Measurements from ENCODE around the gene HTT.

The HTT gene

GRCh38 chr4:3205995-3206394 lies 131.5 kb downstream of the HTT start:
- no peak for DNase-seq

DNA sequence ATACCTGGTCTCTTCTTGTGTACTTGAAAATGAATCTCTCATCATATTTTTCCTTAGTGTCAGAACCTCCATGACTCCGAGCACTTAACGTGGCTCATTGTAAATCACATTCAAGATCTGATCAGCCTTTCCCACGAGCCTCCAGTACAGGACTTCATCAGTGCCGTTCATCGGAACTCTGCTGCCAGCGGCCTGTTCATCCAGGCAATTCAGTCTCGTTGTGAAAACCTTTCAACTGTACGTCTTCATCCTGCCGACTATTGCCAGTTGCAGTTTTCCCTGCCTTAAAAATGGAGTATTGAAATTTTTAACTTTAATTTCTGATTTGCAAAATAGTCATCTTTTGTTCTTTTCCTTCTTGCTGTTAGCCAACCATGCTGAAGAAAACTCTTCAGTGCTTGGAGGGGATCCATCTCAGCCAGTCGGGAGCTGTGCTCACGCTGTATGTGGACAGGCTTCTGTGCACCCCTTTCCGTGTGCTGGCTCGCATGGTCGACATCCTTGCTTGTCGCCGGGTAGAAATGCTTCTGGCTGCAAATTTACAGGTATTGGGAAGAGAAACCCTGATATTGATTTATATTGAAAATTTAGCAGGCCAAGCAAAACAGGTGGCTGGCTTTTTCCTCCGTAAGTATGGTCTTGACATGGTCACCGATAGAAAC lies 132.1 kb downstream of the HTT start:
- no peak for DNase-seq

GRCh38 chr4:3207531-3208037 lies 133.1 kb downstream of the HTT start:
- DNase-seq = no peak

DNA sequence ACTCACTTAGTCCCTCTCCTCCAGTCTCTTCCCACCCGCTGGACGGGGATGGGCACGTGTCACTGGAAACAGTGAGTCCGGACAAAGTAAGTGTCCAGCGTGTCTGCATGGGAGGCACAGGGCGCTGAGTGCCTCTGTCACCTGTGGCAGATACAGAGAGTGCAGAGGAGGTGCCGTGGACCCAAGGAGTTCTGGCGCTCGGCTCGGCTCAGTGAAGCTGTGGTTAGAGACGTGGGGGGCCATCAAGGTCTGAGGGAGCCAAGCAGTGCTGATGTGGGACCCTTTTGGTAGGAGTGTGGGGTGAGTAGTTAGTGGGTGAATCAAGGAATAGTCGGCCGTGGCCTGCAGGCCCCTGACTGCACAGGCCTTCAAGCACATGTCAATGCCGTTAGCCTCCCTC lies 134.3 kb downstream of the HTT start:
- no peak for DNase-seq

- DNase-seq = no peak
Measured at GRCh38 chr4:3209551-3210325, 135.3 kb downstream of the HTT start.

GRCh38 chr4:3210467-3210866 lies 136.0 kb downstream of the HTT start:
- no peak for DNase-seq

GRCh38 chr4:3211866-3212265 lies 137.4 kb downstream of the HTT start:
- DNase-seq = no peak

DNA sequence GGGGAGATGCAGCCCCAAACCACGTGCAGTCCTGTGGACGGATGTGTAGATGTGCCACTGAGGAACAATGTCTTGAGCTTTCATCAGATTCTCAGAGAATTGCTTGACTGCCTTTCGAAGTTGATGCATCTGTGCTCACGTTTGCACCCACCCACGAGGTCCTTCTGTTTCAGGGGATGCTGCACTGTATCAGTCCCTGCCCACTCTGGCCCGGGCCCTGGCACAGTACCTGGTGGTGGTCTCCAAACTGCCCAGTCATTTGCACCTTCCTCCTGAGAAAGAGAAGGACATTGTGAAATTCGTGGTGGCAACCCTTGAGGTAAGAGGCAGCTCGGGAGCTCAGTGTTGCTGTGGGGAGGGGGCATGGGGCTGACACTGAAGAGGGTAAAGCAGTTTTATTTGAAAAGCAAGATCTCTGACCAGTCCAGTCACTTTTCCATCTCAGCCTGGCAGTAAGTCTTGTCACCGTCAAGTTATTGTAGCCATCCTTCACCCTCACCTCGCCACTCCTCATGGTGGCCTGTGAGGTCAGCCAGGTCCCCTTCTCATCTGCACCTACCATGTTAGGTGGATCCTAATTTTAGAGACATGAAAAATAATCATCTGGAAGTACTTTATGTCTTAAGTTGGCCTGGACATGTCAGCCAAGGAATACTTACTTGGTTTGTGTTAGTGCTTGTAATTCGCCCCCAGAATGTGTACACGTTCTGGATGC lies 138.1 kb downstream of the HTT start:
- no peak for DNase-seq

DNA sequence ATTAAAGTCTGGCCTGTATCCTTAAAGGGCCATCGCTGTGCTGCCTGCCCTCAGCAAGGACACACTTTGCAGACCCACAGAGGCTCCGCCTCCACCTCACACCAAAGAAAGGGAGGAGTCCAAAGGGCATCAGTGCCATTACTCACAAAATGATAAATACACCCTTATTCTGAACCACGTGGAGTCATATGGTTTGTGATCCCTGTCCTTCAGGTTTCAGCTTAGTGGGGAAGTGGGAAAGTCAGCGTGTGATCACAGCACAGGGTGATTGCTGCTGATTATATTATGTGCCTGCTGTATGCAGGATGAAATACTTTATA lies 138.6 kb downstream of the HTT start:
- DNase-seq = no peak

GRCh38 chr4:3213661-3214250 lies 139.3 kb downstream of the HTT start:
- no peak for DNase-seq

- no peak for DNase-seq
Measured at GRCh38 chr4:3215256-3215655, 140.8 kb downstream of the HTT start.

GRCh38 chr4:3215733-3216132 lies 141.3 kb downstream of the HTT start:
- no peak for DNase-seq

DNA sequence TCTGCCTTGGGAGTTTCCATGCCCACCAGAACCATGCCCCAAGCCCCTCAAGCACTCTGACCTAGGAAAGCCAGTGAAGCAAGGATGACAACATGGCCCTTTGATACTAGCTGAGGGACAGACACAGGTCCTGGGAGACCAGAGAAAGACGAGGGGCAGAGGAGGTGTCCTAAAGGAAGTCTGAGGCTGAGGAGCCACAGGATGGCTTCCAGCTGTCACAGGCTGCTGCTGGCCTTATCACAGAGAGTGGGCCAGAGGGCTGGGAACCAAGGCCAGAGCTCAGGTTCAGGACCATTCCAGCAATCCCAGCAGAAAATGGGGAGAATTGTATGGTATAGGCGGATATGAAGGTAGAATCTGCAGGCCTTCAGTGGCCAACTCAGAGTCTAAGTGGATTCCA lies 142.8 kb downstream of the HTT start:
- DNase-seq = no peak

DNA sequence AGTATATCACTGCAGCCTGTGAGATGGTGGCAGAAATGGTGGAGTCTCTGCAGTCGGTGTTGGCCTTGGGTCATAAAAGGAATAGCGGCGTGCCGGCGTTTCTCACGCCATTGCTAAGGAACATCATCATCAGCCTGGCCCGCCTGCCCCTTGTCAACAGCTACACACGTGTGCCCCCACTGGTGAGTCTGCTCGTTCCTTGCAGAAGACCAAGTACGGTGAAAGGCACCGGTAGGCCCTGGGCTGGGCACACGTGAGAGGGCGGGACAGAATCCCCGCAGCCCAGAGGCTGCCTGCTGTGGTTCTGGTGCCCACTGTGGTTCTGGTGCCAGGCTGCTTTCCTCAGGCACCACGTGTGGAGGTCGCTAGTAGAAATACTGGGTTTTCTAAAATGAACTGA lies 143.3 kb downstream of the HTT start:
- no peak for DNase-seq

DNA sequence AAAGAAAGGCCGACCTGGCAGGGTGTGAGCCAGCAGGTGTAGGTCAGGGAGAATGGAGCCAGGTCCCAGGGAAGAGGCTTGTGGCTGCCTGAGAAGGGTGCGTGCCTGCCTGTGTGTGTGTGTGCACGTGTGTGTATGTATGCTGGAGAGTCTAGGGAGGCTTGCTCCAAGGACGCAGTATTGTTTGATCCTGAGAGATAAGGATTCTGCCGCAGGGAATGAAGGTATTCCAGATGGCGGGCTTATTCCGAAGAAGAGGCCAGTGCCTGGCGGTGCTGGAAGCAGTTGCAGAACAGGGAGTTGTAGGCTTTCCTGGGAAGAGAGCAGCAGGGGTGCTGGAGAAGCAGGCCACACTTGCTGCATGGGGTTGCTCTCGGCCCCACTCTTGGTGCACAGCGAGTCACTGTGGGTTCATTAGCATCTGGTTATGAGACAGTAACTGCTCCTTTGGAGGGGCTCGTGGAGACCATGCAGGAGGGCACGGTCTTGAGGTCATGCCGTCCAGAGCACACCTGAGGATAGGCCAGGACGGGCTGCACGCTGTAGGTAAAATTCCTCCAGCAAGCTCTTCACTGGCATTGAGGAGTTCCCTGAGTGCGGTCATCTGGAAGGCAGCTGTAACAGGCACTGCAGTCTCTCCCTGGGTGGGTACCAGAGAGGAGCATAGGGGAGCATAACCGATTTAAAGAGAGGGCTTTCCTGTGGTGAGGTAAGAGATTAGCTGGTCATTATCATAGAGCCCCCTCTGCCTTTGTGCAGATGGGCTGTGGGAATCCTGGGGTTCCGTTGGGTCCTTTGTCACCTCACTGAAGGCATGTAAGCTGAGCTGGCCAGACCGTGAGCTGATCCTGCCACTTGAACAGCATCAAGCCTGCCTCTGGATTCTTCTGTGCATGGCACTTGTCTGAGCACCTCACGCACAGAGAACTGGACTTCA lies 144.6 kb downstream of the HTT start:
- DNase-seq = no peak

GRCh38 chr4:3219761-3220475 lies 145.4 kb downstream of the HTT start:
- DNase-seq = no peak

GRCh38 chr4:3220476-3221183 lies 146.1 kb downstream of the HTT start:
- DNase-seq = no peak

- no peak for DNase-seq
Measured at GRCh38 chr4:3221184-3221494, 146.7 kb downstream of the HTT start.

GRCh38 chr4:3221996-3222395 lies 147.5 kb downstream of the HTT start:
- no peak for DNase-seq

- DNase-seq = no peak
Measured at GRCh38 chr4:3223346-3223745, 148.9 kb downstream of the HTT start.
